ENCODE measurements around the gene PSMD2. TPM values are rescaled to one million over a fixed set of nuclear protein-coding genes. Genes with fewer than 3 reads are reported as not detected.

PSMD2 gene
- total and polyA plus RNA-seq, 2 of the 8 experiments (the other 6 are each of a cell fraction or from before 2014, with no cell fraction given), result 350 to 363 TPM

DNA sequence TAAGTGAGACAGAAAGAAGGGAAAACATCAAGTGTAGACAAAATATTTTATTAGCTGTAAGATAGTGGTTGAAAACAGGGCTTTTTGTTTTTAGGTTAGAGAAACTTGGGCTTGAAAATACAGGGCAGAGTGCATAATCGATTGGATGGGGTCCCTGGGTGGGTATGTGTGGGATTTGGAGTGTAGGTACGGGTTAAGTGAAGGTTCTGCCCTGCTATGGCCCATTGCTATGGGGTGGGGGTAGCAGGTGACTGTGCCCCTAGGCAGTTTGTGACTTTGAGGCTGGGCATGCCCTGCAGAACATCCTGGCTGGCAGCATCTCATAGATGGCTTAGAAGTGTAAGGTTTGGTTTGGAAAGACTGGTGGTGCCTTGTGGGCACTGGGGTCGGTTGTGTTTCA, 34.7 kb downstream of the PSMD2 start:
- Histone ChIP-seq H3K23me2 (ENCODE audit: low read depth, low read length) (peaks cover 12% of the 10 kb centered on the region), H3K27ac (ENCODE audit: low read depth, low read length) (no peak overlapping the region), H2BK5ac (ENCODE audit: low read depth, low read length) (no peak overlapping the region), H3K14ac (ENCODE audit: insufficient read length) (no peak overlapping the region), H3K4me1 (replicated peaks in 1 of 4; ENCODE audit: control insufficient read depth in 3 of 4, insufficient read depth in 4 of 4, low read length in 3 of 4) (peaks cover 0 to 22% (median 16%) of the 10 kb centered on the region in 4 experiments; a peak in 6 of 7 replicates), H3K27me3 (replicated peaks in 1 of 4; ENCODE audit: control insufficient read depth in 3 of 4, extremely low read depth in 1 of 4, insufficient read depth in 3 of 4, low read length in 3 of 4) (no peaks in the 10 kb centered on the region), H3K9me3 (ENCODE audit: insufficient read depth in 2 of 2, low read depth in 1 of 2, low read length in 1 of 2) (no peaks in the 10 kb centered on the region), H2AFZ (ENCODE audit: low read length) (no peak overlapping the region), H2BK20ac (ENCODE audit: low read length) (no peak overlapping the region), H4K8ac (ENCODE audit: extremely low read depth, insufficient read depth, low read length) (no peak overlapping the region; the same call in 1 of the 2 replicates), H3K23ac (ENCODE audit: insufficient read length) (no peak overlapping the region), H3K79me1 (ENCODE audit: low read depth, low read length) (peaks cover 11% of the 10 kb centered on the region), H4K5ac (ENCODE audit: insufficient read length, low read depth, low read length) (no peak overlapping the region), H3K4ac (replicated peaks; ENCODE audit: insufficient read length, low read depth, low read length) (no peak overlapping the region), H3K4me2 (ENCODE audit: insufficient read depth in 1 of 2, low read depth in 2 of 2, low read length in 2 of 2) (no peak overlapping the region), H2BK120ac (replicated peaks; ENCODE audit: low read depth, low read length) (no peak overlapping the region), H3K18ac (ENCODE audit: extremely low read depth, low read length) (no peak overlapping the region), H4K20me1 (replicated peaks in 1 of 2; ENCODE audit: control insufficient read depth in 1 of 2, insufficient read depth in 2 of 2, low read length in 2 of 2) (peaks cover 15 to 31% of the 10 kb centered on the region in 2 experiments), H4K91ac (replicated peaks; ENCODE audit: insufficient read length, low read length) (no peak overlapping the region), H3K36me3 (ENCODE audit: control insufficient read depth in 2 of 4, insufficient read depth in 4 of 4, low read length in 3 of 4) (peaks cover 35 to 62% (median 54%) of the 10 kb centered on the region in 4 experiments), H3K79me2 (ENCODE audit: control insufficient read depth in 1 of 2, insufficient read depth in 2 of 2, low read length in 2 of 2) (0 out of 4 replicates have a peak, but pooled peaks cover 0 to 2% of the 10 kb centered on the region in 2 experiments), H2BK15ac (ENCODE audit: low read length) (no peak overlapping the region), H3K9ac (replicated peaks in 1 of 4; ENCODE audit: extremely low read depth in 1 of 4, low read depth in 3 of 4, low read length in 3 of 4) (peak overlapping the region in 1 of 4 experiments; percentile 8; a peak in 2 of 7 replicates), H2BK12ac (ENCODE audit: low read depth, low read length) (no peak overlapping the region), H2AK5ac (ENCODE audit: low read depth, low read length) (no peak overlapping the region), H3K56ac (replicated peaks; ENCODE audit: insufficient read length, low read depth, low read length) (no peak overlapping the region), H3K4me3 (ENCODE audit: extremely low read depth in 1 of 4, insufficient read depth in 2 of 4, low read depth in 3 of 4, low read length in 4 of 4) (no peak overlapping the region)
- ChIA-PET POLR2A (ENCODE audit: partially characterized antibody) (interaction anchor here (1.0 to 2.0 kb wide), 4 partner anchors 9 to 15 kb away, joined by 3 to 16 read pairs (median 9); no protein-coding TSS in a partner anchor), CTCF (ENCODE audit: partially characterized antibody) (interaction anchor here (1.2 kb wide), 1 partner anchor 18 kb away, joined by 4 read pairs; no protein-coding TSS in a partner anchor)
- DNase-seq (ENCODE audit: low read depth in 1 of 2, low spot score in 2 of 2) (no peak), FAIRE-seq (no peak)
- 82% methylated on average over 3 of the region's 3 CpGs; no CpG with 5 or more reads in 1 of the 2 experiments for WGBS, 2 experiments (ENCODE audit: extremely low coverage in 1 of 2, insufficient coverage in 1 of 2, insufficient read length in 1 of 2, insufficient replicate concordance in 2 of 2, low coverage in 1 of 2, low lambda C conversion rate in 2 of 2, missing lambda C conversion rate in 1 of 2)

Measured in H1 (cell line).